Right lobe of liver (tissue), 6 donors: ENCODE data around the gene POLN. TPM values are rescaled to one million over a fixed set of nuclear protein-coding genes. Genes with fewer than 3 reads are reported as not detected.

Source experiments
- ATAC-seq, 4 donors: fragments of 200-7000 bp; cut with Tn5 transposase; one replicate each; pipeline ENCODE4 v1.9.1; 2020; ENCODE audit warnings: mild to moderate bottlenecking in 4 of 4, moderate library complexity in 4 of 4
- DNase-seq, 3 donors: peaks; one replicate each; pipeline ENCODE4 v3.0.0-alpha.2; 2020
- H3K27ac ChIP-seq, 3 donors: fragments of 200-600 bp; one replicate each; pipeline ENCODE4 v1.8.0; 2022
- H3K27me3 ChIP-seq, 2 donors: fragments of 200-600 bp; one replicate each; pipeline ENCODE4 v1.8.0; 2022
- H3K36me3 ChIP-seq, 4 donors: fragments of 200-600 bp; sonication (generic) in 1 of 4; one replicate each; pipeline versions ENCODE4 v1.5.1 to v1.8.0; 2017 to 2022; ENCODE audit warnings: control low read depth in 1 of 4
- H3K4me1 ChIP-seq, 4 donors: fragments of 200-600 bp; sonication (generic) in 1 of 4; one replicate each; pipeline versions ENCODE4 v1.5.1 to v1.8.0; 2017 to 2022; ENCODE audit warnings: control low read depth in 1 of 4
- H3K4me3 ChIP-seq, 3 donors: fragments of 200-600 bp; one replicate each; pipeline ENCODE4 v1.8.0; 2022
- H3K9me3 ChIP-seq, 4 donors: fragments of 200-600 bp; sonication (generic) in 1 of 4; one replicate each; pipeline versions ENCODE4 v1.5.1 to v1.8.0; 2017 to 2022; ENCODE audit warnings: control low read depth in 1 of 4
- POLR2A ChIP-seq: fragments of 450-650 bp; IDR thresholded peaks from one replicate; pipeline ENCODE4 v1.6.1; 2017; ENCODE audit warnings: antibody characterized with exemption, mild to moderate bottlenecking
- WGBS: methylation state at CpG from one replicate; pipeline ENCODE4 v1.1.6; 2018; ENCODE audit warnings: low coverage, low lambda C conversion rate; ENCODE audit not compliant: insufficient coverage; ENCODE audit errors: missing lambda C conversion rate; 5-methylcytosine and 5-hydroxymethylcytosine counted together
- intact Hi-C, 2 donors: fragments of 100-400 bp; cut with DNase I; formaldehyde crosslinking; loops; one replicate each; pipeline versions ENCODE4 v1.11.2 to v1.14.1; 2022
- total RNA-seq, 6 experiments: library from RNA; depleted of rRNA in 2 of 6; stranded (reverse); fragments of >200 nt in 2 of 6; fragmentation: NEBNext Ultra II Directional in 3 of 6; extraction: Animal tissue kit (Norgen Biotek cat#: 25700) in 3 of 6; gene quantifications; one replicate each; pipeline versions ENCODE4 v1.1.0 to v1.2.4, GENCODE V29; 2016 to 2023
- TF ChIP-seq, protein P1 (sequence below), 4 donors: fragments of 200-600 bp in 3 of 4; fragments of 450-650 bp in 1 of 4; IDR thresholded peaks; one replicate each; pipeline versions ENCODE4 v1.5.1 to v1.8.0; 2016 to 2022; ENCODE audit warnings: antibody characterized with exemption in 4 of 4, mild to moderate bottlenecking in 2 of 4
- donor health status: DM: no; HTN: yes; CAD: no.
- donor health status: DM: no; HTN: no; CAD: no.
- donor health status: DM: no; HTN: no; CAD: no.
- donor health status: DM: no; HTN: yes; CAD: no.
- donor health status: DM: no; HTN: yes; CAD: no.

The POLN gene
- total RNA-seq, 6 experiments from 2014 or later, result 0.87 to 2.5 (median 1.4) TPM

DNA sequence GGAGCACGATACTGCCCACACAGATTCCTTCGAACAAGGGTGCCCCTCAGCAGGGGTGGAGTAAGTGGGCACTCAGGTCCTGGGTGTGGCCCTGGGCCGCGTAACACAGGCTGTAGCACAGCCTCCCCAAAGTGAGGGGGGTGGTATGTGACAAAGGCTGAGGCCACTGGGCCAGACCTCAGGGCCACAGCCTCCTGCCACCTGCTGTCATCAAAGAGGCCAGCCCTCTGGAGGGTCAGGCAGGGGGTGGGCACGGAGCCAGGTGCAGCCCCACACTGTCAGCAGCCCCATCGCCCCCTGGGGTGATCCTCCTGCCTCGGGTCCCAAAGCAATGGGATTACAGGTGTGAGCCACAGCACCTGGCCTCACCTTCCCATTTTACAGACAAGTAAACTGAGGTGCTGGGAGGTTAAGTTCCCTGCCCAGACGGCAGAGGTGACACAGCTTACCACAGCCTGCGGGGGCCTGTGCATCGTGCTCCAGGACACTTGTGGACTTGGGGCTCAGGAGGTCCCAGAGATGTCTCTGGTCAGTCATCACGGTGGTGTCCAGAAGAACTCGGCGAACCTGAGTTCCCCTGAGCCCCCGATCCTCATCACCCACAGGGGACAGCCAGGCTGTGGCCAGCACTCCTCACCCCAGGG, 47.5 kb upstream of the POLN start:
- no peak overlapping the region for H3K4me3 ChIP-seq
- WGBS, result 100% methylated on average over 1 of the region's 14 CpGs
- no peaks in the 10 kb centered on the region for H3K27me3 ChIP-seq
- H3K36me3 ChIP-seq, result no peaks in the 10 kb centered on the region
- TF ChIP-seq POLR2A, result no peak
- TF ChIP-seq, protein P1, sequence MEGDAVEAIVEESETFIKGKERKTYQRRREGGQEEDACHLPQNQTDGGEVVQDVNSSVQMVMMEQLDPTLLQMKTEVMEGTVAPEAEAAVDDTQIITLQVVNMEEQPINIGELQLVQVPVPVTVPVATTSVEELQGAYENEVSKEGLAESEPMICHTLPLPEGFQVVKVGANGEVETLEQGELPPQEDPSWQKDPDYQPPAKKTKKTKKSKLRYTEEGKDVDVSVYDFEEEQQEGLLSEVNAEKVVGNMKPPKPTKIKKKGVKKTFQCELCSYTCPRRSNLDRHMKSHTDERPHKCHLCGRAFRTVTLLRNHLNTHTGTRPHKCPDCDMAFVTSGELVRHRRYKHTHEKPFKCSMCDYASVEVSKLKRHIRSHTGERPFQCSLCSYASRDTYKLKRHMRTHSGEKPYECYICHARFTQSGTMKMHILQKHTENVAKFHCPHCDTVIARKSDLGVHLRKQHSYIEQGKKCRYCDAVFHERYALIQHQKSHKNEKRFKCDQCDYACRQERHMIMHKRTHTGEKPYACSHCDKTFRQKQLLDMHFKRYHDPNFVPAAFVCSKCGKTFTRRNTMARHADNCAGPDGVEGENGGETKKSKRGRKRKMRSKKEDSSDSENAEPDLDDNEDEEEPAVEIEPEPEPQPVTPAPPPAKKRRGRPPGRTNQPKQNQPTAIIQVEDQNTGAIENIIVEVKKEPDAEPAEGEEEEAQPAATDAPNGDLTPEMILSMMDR (IDR thresholded peaks at IDR 0.05), result no peak
- no peak overlapping the region for H3K27ac ChIP-seq
- peak in 1 of 3 donors; percentile 40 for DNase-seq
- ATAC-seq, result no peak
- no peaks in the 10 kb centered on the region for H3K4me1 ChIP-seq
- no peaks in the 10 kb centered on the region for H3K9me3 ChIP-seq
- intact Hi-C loops, result no loop called here

DNA sequence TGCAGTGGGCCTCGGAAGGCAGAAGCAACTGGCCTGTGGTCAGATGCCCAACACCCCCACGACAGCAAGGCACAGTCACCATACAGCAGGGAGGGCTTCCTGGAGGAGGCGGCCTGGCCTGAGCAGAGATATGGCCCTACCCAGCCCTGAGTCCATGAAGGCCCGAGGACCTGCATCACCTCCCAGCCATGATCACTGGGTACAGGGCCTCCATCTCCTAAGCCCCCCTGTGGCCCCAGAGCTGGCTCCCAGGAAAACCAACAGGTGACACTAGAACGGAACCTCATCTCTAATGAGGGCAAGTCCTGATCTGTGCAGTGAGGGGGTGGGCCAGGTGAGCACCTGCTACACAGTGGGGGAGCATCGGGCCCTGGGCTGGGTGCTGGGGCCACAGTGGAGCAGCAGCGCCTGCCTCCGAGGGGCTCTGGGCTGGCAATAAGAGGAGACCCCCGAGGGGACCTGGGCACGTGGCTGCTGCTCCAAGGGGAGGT, 46.2 kb upstream of the POLN start:
- H3K4me3 ChIP-seq, result no peak overlapping the region
- no peaks in the 10 kb centered on the region for H3K4me1 ChIP-seq
- H3K27me3 ChIP-seq, result no peaks in the 10 kb centered on the region
- peak in 2 of 3 donors; percentile 36 for DNase-seq
- no peaks in the 10 kb centered on the region for H3K36me3 ChIP-seq
- ATAC-seq, result no peak
- no peak for TF ChIP-seq POLR2A
- TF ChIP-seq, protein P1 (IDR thresholded peaks at IDR 0.05), result no peak
- intact Hi-C loops, result no loop called here
- no peak overlapping the region for H3K27ac ChIP-seq
- no CpG with 5 or more reads among the region's 10 CpGs for WGBS
- H3K9me3 ChIP-seq, result no peaks in the 10 kb centered on the region

DNA sequence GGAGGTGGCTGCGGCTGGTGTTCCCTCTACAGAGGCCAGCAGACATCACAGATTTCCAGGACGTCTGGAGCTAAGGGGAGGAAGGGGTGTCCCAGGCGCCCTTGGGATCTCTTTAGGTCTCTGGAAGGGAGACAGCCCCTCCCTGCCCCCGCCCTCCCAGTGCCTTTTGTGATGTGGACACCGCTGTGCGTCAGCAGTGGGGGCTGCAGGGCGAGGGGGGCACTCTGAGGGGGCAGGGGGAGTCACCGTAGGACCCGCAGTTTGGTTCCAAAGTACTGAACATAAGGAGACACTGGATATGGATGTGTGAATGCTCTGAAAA, 45.6 kb upstream of the POLN start:
- peak in 1 of 3 donors; percentile 10 for DNase-seq
- intact Hi-C loops, result no loop called here
- no peak overlapping the region for H3K4me3 ChIP-seq
- H3K27me3 ChIP-seq, result no peaks in the 10 kb centered on the region
- H3K9me3 ChIP-seq, result no peaks in the 10 kb centered on the region
- no peak overlapping the region for H3K27ac ChIP-seq
- WGBS, result 60% methylated on average over 1 of the region's 9 CpGs
- no peaks in the 10 kb centered on the region for H3K36me3 ChIP-seq
- H3K4me1 ChIP-seq, result no peaks in the 10 kb centered on the region
- no peak for ATAC-seq
- TF ChIP-seq, protein P1 (IDR thresholded peaks at IDR 0.05), result no peak
- no peak for TF ChIP-seq POLR2A

DNA sequence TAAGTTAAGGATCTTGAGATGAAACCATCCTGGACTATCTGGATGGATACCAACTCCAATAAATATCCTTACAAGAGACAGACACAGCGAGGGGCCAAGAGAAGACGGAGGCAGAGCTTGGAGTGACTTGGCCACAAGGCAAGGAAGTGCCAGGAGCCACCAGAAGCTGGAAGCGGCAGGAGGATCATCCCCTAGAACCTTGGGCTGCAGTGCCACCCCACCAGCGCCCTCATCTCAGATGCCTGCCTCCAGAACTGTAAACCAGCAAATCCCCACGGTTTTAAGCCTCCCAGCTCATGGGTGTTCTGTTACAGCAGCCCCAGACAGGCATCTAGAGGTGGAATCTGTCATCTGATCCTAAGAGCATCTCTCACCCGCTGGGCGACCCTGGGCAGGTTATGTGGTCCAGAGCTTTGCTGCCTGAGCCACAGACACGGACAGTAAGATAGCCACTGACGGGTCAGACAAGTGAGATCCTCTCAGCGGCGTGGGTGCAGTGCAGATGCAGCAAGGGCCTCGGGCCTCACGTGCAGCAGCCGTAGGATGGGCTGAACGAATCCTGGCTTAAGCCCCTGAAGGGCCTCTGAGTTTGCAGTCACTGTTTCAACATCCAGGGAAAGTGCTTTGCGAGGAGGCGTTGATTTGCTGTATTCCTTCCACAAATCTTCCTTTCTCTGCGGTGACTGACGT, 45.1 kb upstream of the POLN start:
- Histone ChIP-seq H3K4me1 (no peaks in the 10 kb centered on the region), H3K9me3 (no peaks in the 10 kb centered on the region), H3K36me3 (no peaks in the 10 kb centered on the region), H3K27ac (no peak overlapping the region), H3K4me3 (no peak overlapping the region), H3K27me3 (no peaks in the 10 kb centered on the region)
- WGBS, result 100% methylated on average over 2 of the region's 19 CpGs
- intact Hi-C loops, result no loop called here
- TF ChIP-seq, protein P1 (IDR thresholded peaks at IDR 0.05), result no peak
- TF ChIP-seq POLR2A, result no peak
- no peak for ATAC-seq
- DNase-seq, result peak in 1 of 3 donors; percentile 21
